ENCODE measurements around the gene MED29. TPM values are rescaled to one million over a fixed set of nuclear protein-coding genes. Genes with fewer than 3 reads are reported as not detected.

Gene MED29
- total and polyA plus RNA-seq, 2 donors (not counting 1 experiment from before 2014, with no cell fraction given), result 33.0 to 47.5 TPM

- H3K4me3 ChIP-seq (ENCODE audit: control extremely low read depth in 1 of 5, extremely low read depth in 1 of 5, insufficient read depth in 1 of 5, low read depth in 2 of 5, low read length in 4 of 5), result no peak overlapping the region
Measured at GRCh38 chr19:39384839-39385568, 6.2 kb upstream of the MED29 start.

More at GRCh38 chr19:39384839-39385568, 6.2 kb upstream of the MED29 start:
- DNase-seq (no peak), ATAC-seq (ENCODE audit: low read depth) (no peak)
- Histone ChIP-seq H3K79me2 (ENCODE audit: control insufficient read depth, insufficient read depth, low read length) (peaks cover 11% of the 10 kb centered on the region), H3K9ac (ENCODE audit: low read length) (no peak overlapping the region), H3K4me2 (replicated peaks; ENCODE audit: low read depth, low read length, poor library complexity, severe bottlenecking) (no peak overlapping the region), H3K4me1 (ENCODE audit: control insufficient read depth in 2 of 2, insufficient read depth in 2 of 2, low read length in 2 of 2) (peaks cover 5 to 15% of the 10 kb centered on the region in 2 donors), H3K27me3 (replicated peaks in 1 of 4; ENCODE audit: control extremely low read depth in 1 of 4, control insufficient read depth in 3 of 4, insufficient read depth in 4 of 4, low read length in 3 of 4) (no peaks in the 10 kb centered on the region), H4K20me1 (ENCODE audit: control insufficient read depth, insufficient read depth, low read length, poor library complexity, severe bottlenecking) (peaks cover 4% of the 10 kb centered on the region), H3K36me3 (replicated peaks in 1 of 2; ENCODE audit: control extremely low read depth in 1 of 2, control insufficient read depth in 1 of 2, extremely low read depth in 1 of 2, insufficient read depth in 2 of 2, low read length in 1 of 2) (peaks cover 3 to 87% of the 10 kb centered on the region in 2 experiments), H3K9me3 (ENCODE audit: control extremely low read depth in 1 of 3, control insufficient read depth in 2 of 3, insufficient read depth in 1 of 3, low read length in 2 of 3) (no peaks in the 10 kb centered on the region), H2AFZ (ENCODE audit: insufficient read depth, low read depth, low read length, poor library complexity, severe bottlenecking) (no peak overlapping the region), H3K27ac (ENCODE audit: low read length in 2 of 2) (no peak overlapping the region)
- intact Hi-C loops (cut with micrococcal nuclease), result no loop called here
- Mint-ChIP-seq H3K27me3 (no peaks in the 10 kb centered on the region), H3K27ac (no peak overlapping the region), H3K4me3 (no peak overlapping the region), H3K4me1 (peaks cover 18% of the 10 kb centered on the region), H3K9me3 (ENCODE audit: insufficient read depth) (no peaks in the 10 kb centered on the region)
- ChIA-PET CTCF (no interaction called here), POLR2A (interaction anchor here (0.7 kb wide), 1 partner anchor 18 kb away, joined by 5 read pairs; no protein-coding TSS in a partner anchor)
- 0% methylated on average over 1 of the region's 9 CpGs for WGBS (ENCODE audit: insufficient coverage)
- TF ChIP-seq EZH2 (IDR thresholded peaks at IDR 0.05; ENCODE audit: borderline replicate concordance, insufficient read depth, low read depth, low read length, poor library complexity, severe bottlenecking) (no peak), CTCF (IDR thresholded peaks at IDR 0.05) (no peak)

All from B cell (primary cell).